Measurements from ENCODE around the gene SGF29. TPM values are rescaled to one million over a fixed set of nuclear protein-coding genes. Genes with fewer than 3 reads are reported as not detected.
A peak's percentile ranks its signal among the peaks of the same experiment; 100 is the strongest.

Gene SGF29
- total RNA-seq, result 10 to 100 TPM; 23.6 to 35.5 TPM

GRCh38 chr16:28553776-28554633 lies at the start of gene SGF29:
TSS of gene SGF29 (plus strand) at chr16:28553920. CDS start at chr16:28581070, 27,150 bp downstream.
- DNase-seq (peak; percentile 97), ATAC-seq (peak; percentile 85)
- peak within 1 kb of the TSS; percentile 97 for H3K27ac Mint-ChIP-seq
- H3K36me3 Mint-ChIP-seq (ENCODE audit: low read depth), result peaks cover 20% of the 10 kb centered on the region
- CTCF ChIA-PET, result interaction anchor here (0.7 kb wide), 1 partner anchor 1364 kb away, joined by 3 read pairs; no protein-coding TSS in a partner anchor
- peak within 1 kb of the TSS; percentile 87 for H3K4me3 Mint-ChIP-seq
- POLR2A ChIA-PET, result interaction anchor here (0.6 to 0.9 kb wide), 2 partner anchors 60 to 423 kb away, joined by 3 to 4 read pairs; partner anchors contain the start of gene APOBR
- no peaks in the 10 kb centered on the region for H3K9me3 Mint-ChIP-seq (ENCODE audit: low read depth)
- intact Hi-C loops (cut with DNase I, micrococcal nuclease), result loop anchor here (1.0 to 10.0 kb wide), 14 partner anchors 59 to 1523 kb away; partner anchors contain the start of genes APOBR (in 1 of the 2), ATXN2L (in 1 of the 2), CLN3 (in 1 of the 2) and KATNIP (in 1 of the 2)
- H3K4me1 Mint-ChIP-seq, result peaks cover 44% of the 10 kb centered on the region
- H3K27me3 Mint-ChIP-seq, result no peaks in the 10 kb centered on the region

- no peaks in the 10 kb centered on the region for H3K27me3 Mint-ChIP-seq
- ATAC-seq (no peak), DNase-seq (no peak)
- H3K9me3 Mint-ChIP-seq (ENCODE audit: low read depth), result no peaks in the 10 kb centered on the region
- H3K4me1 Mint-ChIP-seq, result peaks cover 24% of the 10 kb centered on the region
- intact Hi-C loops (cut with DNase I, micrococcal nuclease), result no loop called here
- ChIA-PET POLR2A (no interaction called here), CTCF (no interaction called here)
- H3K27ac Mint-ChIP-seq, result no peak overlapping the region
- H3K36me3 Mint-ChIP-seq (ENCODE audit: low read depth), result no peaks in the 10 kb centered on the region
- H3K4me3 Mint-ChIP-seq, result no peak overlapping the region
Observed at GRCh38 chr16:28504707-28505404, 48.9 kb upstream of the SGF29 start.

- Mint-ChIP-seq H3K4me1 (peaks cover 19% of the 10 kb centered on the region), H3K9me3 (ENCODE audit: low read depth) (no peaks in the 10 kb centered on the region), H3K4me3 (no peak overlapping the region), H3K36me3 (ENCODE audit: low read depth) (no peaks in the 10 kb centered on the region), H3K27me3 (no peaks in the 10 kb centered on the region), H3K27ac (no peak overlapping the region)
- ATAC-seq, result no peak
- intact Hi-C loops (cut with DNase I, micrococcal nuclease), result no loop called here
- ChIA-PET CTCF (interaction anchor here (1.0 kb wide), 1 partner anchor 9 kb away, joined by 4 read pairs; no protein-coding TSS in a partner anchor), POLR2A (no interaction called here)
- DNase-seq, result no peak
Observed at GRCh38 chr16:28505489-28506137, 48.1 kb upstream of the SGF29 start.

- CTCF ChIA-PET, result interaction anchor here (0.6 kb wide), 1 partner anchor 500 kb away, joined by 3 read pairs; no protein-coding TSS in a partner anchor
Observed at GRCh38 chr16:28511031-28511430, 42.7 kb upstream of the SGF29 start.

GRCh38 chr16:28511801-28512789 lies 41.6 kb upstream of the SGF29 start:
- Mint-ChIP-seq H3K27me3 (no peaks in the 10 kb centered on the region), H3K4me3 (no peak overlapping the region), H3K36me3 (ENCODE audit: low read depth) (no peaks in the 10 kb centered on the region), H3K9me3 (ENCODE audit: low read depth) (no peaks in the 10 kb centered on the region), H3K4me1 (peaks cover 13% of the 10 kb centered on the region), H3K27ac (no peak overlapping the region)
- CTCF ChIA-PET, result interaction anchor here (0.6 kb wide), 1 partner anchor 498 kb away, joined by 3 read pairs; no protein-coding TSS in a partner anchor
- ATAC-seq (no peak), DNase-seq (no peak)
- POLR2A ChIA-PET, result no interaction called here
- intact Hi-C loops (cut with DNase I, micrococcal nuclease), result no loop called here

More at GRCh38 chr16:28511031-28511430, 42.7 kb upstream of the SGF29 start:
- DNase-seq, result no peak
- no peaks in the 10 kb centered on the region for H3K27me3 Mint-ChIP-seq
- intact Hi-C loops (cut with DNase I, micrococcal nuclease), result no loop called here
- no peak for ATAC-seq
- POLR2A ChIA-PET, result no interaction called here
- peaks cover 17% of the 10 kb centered on the region for H3K4me1 Mint-ChIP-seq
- H3K27ac Mint-ChIP-seq, result no peak overlapping the region
- H3K9me3 Mint-ChIP-seq (ENCODE audit: low read depth), result no peaks in the 10 kb centered on the region
- no peaks in the 10 kb centered on the region for H3K36me3 Mint-ChIP-seq (ENCODE audit: low read depth)
- H3K4me3 Mint-ChIP-seq, result no peak overlapping the region

- no peaks in the 10 kb centered on the region for H3K36me3 Mint-ChIP-seq (ENCODE audit: low read depth)
- no peaks in the 10 kb centered on the region for H3K27me3 Mint-ChIP-seq
- H3K4me3 Mint-ChIP-seq, result no peak overlapping the region
- H3K27ac Mint-ChIP-seq, result no peak overlapping the region
- ChIA-PET POLR2A (no interaction called here), CTCF (no interaction called here)
- ATAC-seq (no peak), DNase-seq (no peak)
- intact Hi-C loops (cut with DNase I, micrococcal nuclease), result no loop called here
- H3K4me1 Mint-ChIP-seq, result no peaks in the 10 kb centered on the region
- H3K9me3 Mint-ChIP-seq (ENCODE audit: low read depth), result no peaks in the 10 kb centered on the region
Observed at GRCh38 chr16:28513484-28514181, 40.1 kb upstream of the SGF29 start.

GRCh38 chr16:28514246-28514645 lies 39.5 kb upstream of the SGF29 start:
- H3K27ac Mint-ChIP-seq, result no peak overlapping the region
- DNase-seq, result no peak
- H3K36me3 Mint-ChIP-seq (ENCODE audit: low read depth), result no peaks in the 10 kb centered on the region
- no peaks in the 10 kb centered on the region for H3K27me3 Mint-ChIP-seq
- ChIA-PET POLR2A (no interaction called here), CTCF (interaction anchor here (0.5 kb wide), 1 partner anchor 11 kb away, joined by 3 read pairs; no protein-coding TSS in a partner anchor)
- no peaks in the 10 kb centered on the region for H3K4me1 Mint-ChIP-seq
- intact Hi-C loops (cut with DNase I, micrococcal nuclease), result no loop called here
- H3K4me3 Mint-ChIP-seq, result no peak overlapping the region
- no peaks in the 10 kb centered on the region for H3K9me3 Mint-ChIP-seq (ENCODE audit: low read depth)
- no peak for ATAC-seq

- Mint-ChIP-seq H3K4me3 (no peak overlapping the region), H3K4me1 (peaks cover 6% of the 10 kb centered on the region), H3K27ac (no peak overlapping the region), H3K9me3 (ENCODE audit: low read depth) (no peaks in the 10 kb centered on the region), H3K36me3 (ENCODE audit: low read depth) (no peaks in the 10 kb centered on the region), H3K27me3 (no peaks in the 10 kb centered on the region)
- POLR2A ChIA-PET, result no interaction called here
- CTCF ChIA-PET, result no interaction called here
- no peak for DNase-seq
- no peak for ATAC-seq
- intact Hi-C loops (cut with DNase I, micrococcal nuclease), result no loop called here
Observed at GRCh38 chr16:28520672-28521071, 33.0 kb upstream of the SGF29 start.

- intact Hi-C loops (cut with DNase I, micrococcal nuclease), result no loop called here
- H3K9me3 Mint-ChIP-seq (ENCODE audit: low read depth), result no peaks in the 10 kb centered on the region
- H3K4me1 Mint-ChIP-seq, result peaks cover 6% of the 10 kb centered on the region
- POLR2A ChIA-PET, result no interaction called here
- no peak overlapping the region for H3K27ac Mint-ChIP-seq
- no peak overlapping the region for H3K4me3 Mint-ChIP-seq
- H3K27me3 Mint-ChIP-seq, result no peaks in the 10 kb centered on the region
- CTCF ChIA-PET, result no interaction called here
- ATAC-seq (no peak), DNase-seq (no peak)
- H3K36me3 Mint-ChIP-seq (ENCODE audit: low read depth), result no peaks in the 10 kb centered on the region
Observed at GRCh38 chr16:28521436-28521835, 32.3 kb upstream of the SGF29 start.

- H3K27me3 Mint-ChIP-seq, result no peaks in the 10 kb centered on the region
- H3K36me3 Mint-ChIP-seq (ENCODE audit: low read depth), result no peaks in the 10 kb centered on the region
- no peaks in the 10 kb centered on the region for H3K9me3 Mint-ChIP-seq (ENCODE audit: low read depth)
- H3K27ac Mint-ChIP-seq, result no peak overlapping the region
- ATAC-seq (no peak), DNase-seq (no peak)
- intact Hi-C loops (cut with DNase I, micrococcal nuclease), result loop anchor here in 1 of 2 experiments (2.0 kb wide), 1 partner anchor 16 kb away; the partner anchor contains the start of gene NUPR1
- H3K4me1 Mint-ChIP-seq, result peaks cover 6% of the 10 kb centered on the region
- ChIA-PET POLR2A (no interaction called here), CTCF (no interaction called here)
- no peak overlapping the region for H3K4me3 Mint-ChIP-seq
Observed at GRCh38 chr16:28522792-28523191, 30.9 kb upstream of the SGF29 start.

Measured in activated CD4-positive, alpha-beta T cell treated with anti-CD3 and anti-CD28 coated beads for 36 hours (primary cell).